ES-I3 (cell line): Measurements from ENCODE around the gene INPP5F.

ENCODE experiments used
- H3K36me3 ChIP-seq: 2 replicates; pipeline ENCODE4 v1.6.1; 2013; ENCODE audit warnings: mild to moderate bottlenecking, low read length, control low read depth, moderate library complexity; ENCODE audit not compliant: insufficient read depth
- H3K4me1 ChIP-seq: 2 replicates; pipeline ENCODE4 v1.6.1; 2013; ENCODE audit warnings: mild to moderate bottlenecking, control low read depth, low read length; ENCODE audit not compliant: insufficient read depth
- H3K9ac ChIP-seq: 2 replicates; pipeline ENCODE4 v1.6.1; 2013; ENCODE audit warnings: low read depth, mild to moderate bottlenecking, low read length, moderate library complexity
- H3K9me3 ChIP-seq: 2 replicates; pipeline ENCODE4 v1.6.1; 2013; ENCODE audit warnings: mild to moderate bottlenecking, low read length, moderate library complexity; ENCODE audit not compliant: control insufficient read depth, insufficient read depth

The INPP5F gene

DNA sequence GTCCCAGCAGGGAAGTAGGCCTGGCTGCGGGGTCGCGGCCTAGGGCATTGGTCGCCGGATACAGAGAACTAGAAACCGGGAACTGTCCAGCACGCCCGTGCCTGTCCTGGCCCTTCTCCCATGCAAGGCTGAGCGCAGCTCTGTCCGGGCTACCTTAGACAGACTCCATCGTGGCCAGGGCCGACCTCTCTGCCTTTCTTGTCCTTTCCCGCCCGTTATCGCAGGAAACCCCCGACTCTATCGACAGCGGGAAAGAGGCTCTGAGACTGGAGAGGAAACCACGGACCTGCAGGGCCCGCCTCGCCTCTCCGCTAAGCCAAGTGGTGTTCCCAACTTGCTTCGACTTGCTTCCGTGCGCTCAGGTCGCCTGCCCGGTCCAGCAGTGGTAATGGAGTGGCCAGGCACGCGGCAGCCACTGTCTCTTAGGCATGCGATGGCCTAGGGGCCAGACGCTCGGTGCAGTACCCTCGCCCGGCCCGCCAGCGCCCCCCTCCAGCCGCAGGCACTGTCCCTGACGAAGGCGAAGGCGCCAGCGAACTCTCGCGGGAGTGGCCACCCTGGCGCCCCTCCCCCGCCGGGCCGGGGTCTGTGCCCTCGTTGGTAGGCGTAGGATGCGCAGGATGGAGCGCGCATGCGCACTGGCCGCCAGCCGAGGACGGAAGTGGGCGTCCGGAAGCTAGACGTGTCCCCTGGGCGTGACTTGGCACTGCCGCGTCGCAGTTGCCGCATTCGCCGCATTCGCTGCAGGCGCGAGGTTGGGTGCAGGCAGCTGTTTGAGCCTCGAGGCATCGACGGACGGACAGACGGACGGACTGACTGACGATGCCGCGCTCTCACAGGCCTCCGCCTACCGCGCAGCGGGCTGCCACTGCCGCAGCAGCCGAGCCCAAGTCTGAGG lies 92.4 kb downstream of the INPP5F start:
- H3K9ac ChIP-seq = peak overlapping the region; percentile 96
- H3K36me3 ChIP-seq = 0 out of 2 replicates have a peak, but pooled peaks cover 2% of the 10 kb centered on the region
- H3K4me1 ChIP-seq = no peaks in the 10 kb centered on the region
- no peaks in the 10 kb centered on the region for H3K9me3 ChIP-seq

DNA sequence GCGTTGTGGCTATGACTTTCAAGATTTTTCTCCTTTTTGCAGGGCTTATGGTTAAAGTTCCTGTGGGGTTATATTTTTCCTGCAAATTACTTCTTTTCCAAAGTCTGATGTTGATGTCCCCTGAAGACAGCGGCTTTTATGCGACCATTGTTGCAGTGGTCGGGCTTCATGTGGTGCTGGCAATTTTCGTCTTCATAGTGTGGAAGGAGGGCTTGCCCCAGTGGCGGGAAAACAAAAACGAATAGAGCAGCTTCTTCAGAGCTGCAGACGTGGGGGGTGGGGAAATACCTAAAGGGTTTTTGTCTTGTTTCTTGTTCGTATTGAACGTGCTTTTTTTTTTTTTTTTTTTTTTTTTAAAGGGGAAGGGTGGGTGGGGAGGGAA lies 93.0 kb downstream of the INPP5F start:
- peak overlapping the region; percentile 96 for H3K9ac ChIP-seq

DNA sequence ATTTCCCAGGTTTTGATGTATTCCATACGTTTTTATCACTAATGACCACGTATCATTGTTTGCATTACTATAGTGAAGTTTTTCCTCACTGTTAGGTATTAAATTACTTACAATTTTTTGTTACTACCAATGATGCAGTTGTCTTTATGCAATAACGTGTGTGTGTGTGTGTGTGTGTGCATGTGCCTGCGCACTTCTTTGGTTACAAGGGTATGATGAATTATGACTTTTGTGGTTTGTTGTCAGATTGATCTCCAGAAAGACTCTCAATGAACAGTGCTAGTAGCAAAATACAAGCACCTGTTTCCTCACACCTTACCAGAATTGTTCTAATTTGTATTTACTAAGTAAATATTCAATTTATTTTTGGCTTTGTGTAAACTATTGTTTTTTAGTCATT lies 95.3 kb downstream of the INPP5F start:
- Histone ChIP-seq H3K36me3 (peaks cover 18% of the 10 kb centered on the region), H3K4me1 (no peaks in the 10 kb centered on the region), H3K9me3 (no peaks in the 10 kb centered on the region), H3K9ac (peak overlapping the region; percentile 96; the same call in 1 of the 2 replicates)

More for the DNA sequence above, 93.0 kb downstream of the INPP5F start:
- H3K36me3 ChIP-seq = peaks cover 6% of the 10 kb centered on the region; the same call in 1 of the 2 replicates
- H3K9me3 ChIP-seq = no peaks in the 10 kb centered on the region
- no peaks in the 10 kb centered on the region for H3K4me1 ChIP-seq

DNA sequence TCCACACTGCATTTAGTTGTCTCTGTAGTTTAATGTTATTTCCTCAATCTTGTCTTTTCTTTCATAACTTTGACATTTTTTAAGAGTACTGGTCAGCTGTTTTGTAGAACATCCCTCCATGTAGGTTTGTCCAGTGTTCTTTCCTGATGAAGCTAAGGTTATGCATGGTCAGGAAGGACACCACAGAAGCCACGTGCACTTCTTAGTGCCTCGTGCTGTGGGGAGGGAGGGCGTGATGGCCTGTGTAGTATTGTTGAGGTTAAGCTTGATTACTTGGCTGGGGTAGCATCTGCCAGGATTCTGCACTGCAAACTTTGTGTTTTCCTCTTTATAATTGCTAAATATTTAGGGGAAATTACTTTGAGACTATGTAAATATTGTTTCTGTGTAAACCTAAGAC lies 98.4 kb downstream of the INPP5F start:
- H3K9ac ChIP-seq = no peak overlapping the region

DNA sequence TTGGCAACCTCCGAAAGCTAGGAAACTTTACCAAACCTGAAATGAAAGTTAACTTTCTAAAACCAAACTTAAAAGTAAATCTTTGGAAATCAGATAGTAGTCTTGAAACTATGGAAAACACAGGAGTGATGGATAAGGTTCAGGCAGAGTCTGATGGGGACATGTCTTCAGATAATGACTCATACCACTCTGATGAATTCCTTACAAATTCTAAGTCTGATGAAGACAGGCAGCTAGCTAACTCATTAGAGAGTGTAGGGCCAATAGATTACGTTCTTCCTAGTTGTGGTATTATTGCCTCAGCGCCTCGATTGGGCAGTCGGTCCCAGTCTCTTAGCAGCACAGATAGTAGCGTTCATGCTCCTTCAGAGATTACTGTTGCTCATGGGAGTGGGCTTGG lies 100.9 kb downstream of the INPP5F start:
- Histone ChIP-seq H3K36me3 (peaks cover 36% of the 10 kb centered on the region), H3K4me1 (no peaks in the 10 kb centered on the region), H3K9ac (no peak overlapping the region), H3K9me3 (no peaks in the 10 kb centered on the region)

More for the DNA sequence above, 98.4 kb downstream of the INPP5F start:
- Histone ChIP-seq H3K36me3 (peaks cover 29% of the 10 kb centered on the region), H3K4me1 (no peaks in the 10 kb centered on the region), H3K9me3 (no peaks in the 10 kb centered on the region)

DNA sequence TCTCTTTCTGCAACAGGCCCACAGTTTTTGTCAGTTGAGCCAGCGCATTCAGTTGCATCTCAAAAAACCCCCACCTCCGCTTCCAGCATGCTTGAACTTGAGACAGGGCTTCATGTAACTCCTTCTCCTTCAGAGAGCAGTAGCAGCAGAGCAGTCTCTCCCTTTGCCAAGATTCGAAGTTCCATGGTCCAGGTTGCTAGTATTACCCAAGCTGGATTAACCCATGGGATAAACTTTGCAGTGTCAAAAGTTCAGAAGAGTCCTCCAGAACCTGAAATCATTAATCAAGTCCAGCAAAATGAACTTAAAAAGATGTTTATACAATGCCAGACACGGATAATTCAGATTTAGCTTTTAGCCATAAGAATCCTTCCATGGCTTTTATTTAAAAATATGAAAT lies 101.6 kb downstream of the INPP5F start:
- Histone ChIP-seq H3K36me3 (peaks cover 36% of the 10 kb centered on the region), H3K9me3 (no peaks in the 10 kb centered on the region), H3K4me1 (no peaks in the 10 kb centered on the region), H3K9ac (no peak overlapping the region)

DNA sequence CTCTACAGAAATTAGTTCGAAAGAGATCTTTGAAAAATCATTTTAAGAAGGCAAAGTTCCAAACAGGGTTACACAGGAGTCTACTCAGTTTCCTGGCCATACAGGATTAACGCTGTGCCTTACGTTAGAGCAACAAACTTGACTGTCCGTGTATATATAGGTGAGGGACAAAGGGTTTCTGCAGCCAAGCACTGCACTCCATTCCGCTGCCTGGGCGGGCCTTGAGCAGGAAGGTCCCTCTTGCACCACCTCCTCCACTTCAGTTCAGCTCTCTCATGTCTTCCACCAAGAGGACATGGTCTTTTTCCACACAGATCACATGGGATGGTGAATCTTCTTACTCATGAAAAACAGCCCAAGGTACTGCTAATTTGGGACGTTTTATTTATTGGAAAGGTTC lies 103.6 kb downstream of the INPP5F start:
- no peak overlapping the region for H3K9ac ChIP-seq
- H3K9me3 ChIP-seq = no peaks in the 10 kb centered on the region
- peaks cover 36% of the 10 kb centered on the region for H3K36me3 ChIP-seq
- H3K4me1 ChIP-seq = no peaks in the 10 kb centered on the region; the same call in 1 of the 2 replicates

DNA sequence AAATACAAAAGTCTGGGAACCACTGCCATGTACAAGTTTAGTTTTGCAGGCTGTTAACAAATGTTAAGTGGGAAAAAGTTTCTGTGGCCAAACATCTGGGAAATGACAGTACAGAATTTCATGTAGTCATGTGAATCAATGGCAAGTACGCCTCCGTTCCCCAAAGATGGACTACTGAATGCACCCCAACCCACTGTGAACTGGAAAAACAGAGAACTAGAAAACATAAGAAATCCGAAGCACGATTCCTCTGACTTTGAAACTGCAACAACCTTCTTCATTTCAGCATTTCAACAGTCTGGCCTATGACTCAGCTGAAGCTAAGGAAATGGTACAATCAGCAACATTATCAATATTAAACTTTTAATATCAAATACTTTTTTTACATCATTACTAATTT lies 105.0 kb downstream of the INPP5F start:
- Histone ChIP-seq H3K9me3 (no peaks in the 10 kb centered on the region), H3K9ac (no peak overlapping the region), H3K36me3 (peaks cover 28% of the 10 kb centered on the region), H3K4me1 (no peaks in the 10 kb centered on the region; the same call in 1 of the 2 replicates)

DNA sequence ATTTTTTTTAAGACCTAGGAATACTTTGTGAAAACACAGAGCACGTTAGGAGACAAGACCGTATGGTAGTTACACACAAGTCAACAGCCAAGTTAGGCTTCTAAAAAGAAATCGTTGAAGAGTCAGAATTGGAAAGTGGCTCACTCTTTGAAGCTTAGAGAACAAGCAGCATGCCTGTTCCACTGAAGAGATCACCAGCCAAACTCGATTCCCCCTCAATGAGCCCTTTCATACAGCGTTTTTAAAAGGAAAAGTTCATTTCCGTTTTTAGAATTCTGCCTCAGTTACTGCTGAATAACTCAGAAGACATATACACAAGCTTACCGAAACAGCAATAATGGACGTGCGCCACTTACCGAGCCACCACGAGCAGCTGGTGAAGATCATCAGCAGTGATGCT lies 105.8 kb downstream of the INPP5F start:
- Histone ChIP-seq H3K36me3 (peaks cover 26% of the 10 kb centered on the region), H3K9ac (no peak overlapping the region), H3K9me3 (no peaks in the 10 kb centered on the region), H3K4me1 (no peaks in the 10 kb centered on the region; the same call in 1 of the 2 replicates)

DNA sequence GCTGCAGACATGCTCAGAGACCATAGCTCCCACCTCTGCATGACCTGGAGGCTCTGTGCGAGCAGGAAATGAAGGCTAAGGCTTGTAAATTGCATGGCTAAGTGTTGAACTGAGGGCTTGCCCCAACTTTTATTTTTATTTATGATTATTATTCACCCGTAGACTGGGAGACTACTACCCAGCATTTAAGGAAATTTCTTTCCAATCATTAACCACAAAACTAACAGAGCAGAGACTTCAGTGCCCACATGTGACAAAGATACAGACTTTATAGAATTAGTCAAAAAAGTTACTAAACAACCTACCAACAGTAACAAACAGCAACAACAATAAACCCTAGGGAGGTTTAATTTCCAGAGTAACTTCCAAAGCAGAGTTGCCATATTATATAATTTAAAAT lies 107.1 kb downstream of the INPP5F start:
- Histone ChIP-seq H3K9ac (no peak overlapping the region), H3K9me3 (no peaks in the 10 kb centered on the region), H3K4me1 (no peaks in the 10 kb centered on the region; the same call in 1 of the 2 replicates), H3K36me3 (peaks cover 23% of the 10 kb centered on the region; the same call in 1 of the 2 replicates)

DNA sequence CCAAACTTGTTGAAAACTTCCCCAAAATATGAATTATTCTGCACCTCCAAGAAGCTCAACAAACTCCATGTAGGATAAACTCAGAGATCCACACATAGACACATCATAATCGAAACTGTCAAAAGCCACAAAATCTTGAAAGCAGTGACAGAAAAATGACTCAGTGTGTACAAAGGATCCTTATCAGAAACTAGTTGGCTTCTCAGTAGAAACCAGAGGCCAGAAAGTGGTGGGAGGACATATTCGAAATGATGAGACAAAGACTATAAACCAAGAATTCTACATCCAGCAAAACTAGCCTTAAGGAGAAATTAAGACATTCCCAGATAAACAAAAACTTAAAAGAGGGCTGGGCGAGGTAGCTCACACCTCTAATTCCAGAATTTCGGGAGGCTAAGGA lies 108.3 kb downstream of the INPP5F start:
- H3K9ac ChIP-seq = no peak overlapping the region
- H3K4me1 ChIP-seq = no peaks in the 10 kb centered on the region; the same call in 1 of the 2 replicates
- H3K36me3 ChIP-seq = peaks cover 27% of the 10 kb centered on the region
- H3K9me3 ChIP-seq = no peaks in the 10 kb centered on the region

DNA sequence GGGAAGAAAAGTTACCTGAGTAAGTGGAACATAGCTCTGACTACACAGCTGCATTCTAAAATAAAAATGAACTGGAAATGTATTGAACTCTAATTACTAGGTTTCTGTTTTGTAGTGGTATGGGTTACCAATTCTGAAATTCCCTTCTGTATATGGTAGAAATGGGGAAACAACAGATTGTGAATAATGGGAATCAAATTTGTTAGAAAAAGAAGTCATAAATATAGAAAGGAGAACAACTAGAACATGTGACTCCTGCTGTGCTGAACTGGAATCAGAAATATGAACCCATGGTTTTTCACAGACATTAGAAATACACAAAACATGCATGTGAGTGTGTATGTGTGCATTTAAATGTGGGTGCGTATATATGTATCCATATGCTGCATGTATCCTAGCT lies 119.8 kb downstream of the INPP5F start:
- Histone ChIP-seq H3K36me3 (peaks cover 37% of the 10 kb centered on the region), H3K4me1 (peaks cover 4% of the 10 kb centered on the region; the same call in 1 of the 2 replicates), H3K9me3 (no peaks in the 10 kb centered on the region), H3K9ac (no peak overlapping the region)

DNA sequence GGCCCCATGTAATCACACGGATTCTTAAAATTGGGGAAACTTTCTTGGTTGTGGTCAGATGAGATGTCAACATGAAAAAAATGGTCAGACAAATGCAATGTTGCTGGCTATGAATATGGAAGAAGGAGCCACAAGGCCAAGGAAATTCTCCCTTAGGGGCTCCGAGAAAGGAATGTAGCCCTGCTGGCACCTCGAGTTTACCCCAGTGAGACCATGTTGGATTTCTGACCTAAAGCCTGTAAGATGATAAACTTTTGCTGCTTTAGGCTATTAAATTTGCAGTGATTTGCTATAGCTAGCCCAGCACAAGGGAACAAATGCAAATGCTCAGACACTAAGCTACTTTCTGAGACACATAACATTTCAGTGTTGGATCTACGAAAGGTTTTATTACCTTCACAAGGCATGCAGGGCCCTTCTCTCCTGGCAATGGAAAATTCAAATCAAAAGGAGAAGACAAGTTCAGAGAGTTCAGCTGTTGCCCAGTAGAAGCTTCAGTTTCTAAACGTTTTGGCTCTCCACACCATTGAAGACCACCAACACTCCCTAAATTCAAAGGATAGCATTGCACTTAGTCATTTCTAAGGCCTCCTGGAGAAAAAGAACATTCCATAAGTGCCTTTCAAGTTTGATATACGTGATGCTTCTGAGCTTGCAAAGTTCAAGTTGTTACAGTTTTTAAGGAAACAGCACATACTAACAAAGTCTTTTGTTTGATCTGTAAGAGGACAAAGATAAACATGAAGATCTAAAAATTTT lies 123.4 kb downstream of the INPP5F start:
- H3K9me3 ChIP-seq = no peaks in the 10 kb centered on the region
- peaks cover 20% of the 10 kb centered on the region for H3K36me3 ChIP-seq
- no peak overlapping the region for H3K9ac ChIP-seq
- peaks cover 4% of the 10 kb centered on the region; the same call in 1 of the 2 replicates for H3K4me1 ChIP-seq

DNA sequence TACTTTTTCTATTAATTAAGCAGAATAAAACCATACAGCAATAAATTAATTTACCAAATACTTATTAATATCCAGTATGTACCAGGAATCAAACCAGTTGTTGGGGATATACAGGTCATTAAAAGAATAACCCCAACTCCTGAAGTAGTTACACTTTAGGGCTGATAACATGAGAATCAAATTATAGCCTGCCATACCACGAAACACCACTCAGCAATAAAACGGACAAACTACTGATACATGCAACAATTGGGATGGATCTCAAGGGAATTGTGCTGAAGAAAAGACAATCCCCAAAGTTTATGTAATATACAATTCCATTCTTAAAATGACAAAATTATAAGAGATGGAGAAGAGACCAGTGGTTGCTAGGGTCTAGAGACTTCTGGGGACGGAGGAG lies 124.1 kb downstream of the INPP5F start:
- Histone ChIP-seq H3K36me3 (peaks cover 20% of the 10 kb centered on the region), H3K9me3 (no peaks in the 10 kb centered on the region), H3K4me1 (peaks cover 4% of the 10 kb centered on the region; the same call in 1 of the 2 replicates), H3K9ac (no peak overlapping the region)
